CD4-positive, alpha-beta T cell (primary cell): ENCODE results near the gene IFI27L2. TPM values are rescaled to one million over a fixed set of nuclear protein-coding genes. Genes with fewer than 3 reads are reported as not detected.

Experiments
- ATAC-seq: fragments of 200-7000 bp; cut with Tn5 transposase; one replicate; pipeline ENCODE4 v1.10.0; 2022; ENCODE audit warnings: mild to moderate bottlenecking; ENCODE audit not compliant: poor library complexity
- CTCF ChIA-PET: fragments of 350-600 bp; sonication (Branson Sonifier 250); formaldehyde crosslinking; loops from one replicate; lab custom pipeline; 2021; ENCODE audit warnings: antibody characterized with exemption, inconsistent platforms; lab: Charles Lee
- POLR2A ChIA-PET: fragments of 350-600 bp; sonication (Branson Sonifier 250); formaldehyde crosslinking; loops from one replicate; lab custom pipeline; 2021; ENCODE audit warnings: antibody characterized with exemption, inconsistent platforms; lab: Charles Lee
- DNase-seq, 14 experiments: peaks; one replicate each; pipeline ENCODE4 v3.0.0-alpha.2; 2013 to 2020; ENCODE audit warnings: mixed read lengths in 2 of 14
- H3K27ac ChIP-seq, 2 donors: one replicate each; pipeline versions ENCODE4 v1.5.1 to v1.7.0; 2013; ENCODE audit warnings: low read length in 2 of 2, low read depth in 1 of 2, mild to moderate bottlenecking in 1 of 2
- H3K27me3 ChIP-seq, 2 experiments: 1 replicate in 1 of 2; 2 replicates in 1 of 2; pipeline versions ENCODE4 v1.6.1 to v1.7.0; 2013; ENCODE audit warnings: low read length in 2 of 2, control low read depth in 1 of 2, mild to moderate bottlenecking in 1 of 2, moderate library complexity in 1 of 2; ENCODE audit not compliant: insufficient read depth in 2 of 2, control insufficient read depth in 1 of 2
- H3K36me3 ChIP-seq: one replicate; pipeline ENCODE4 v1.6.1; 2013; ENCODE audit warnings: low read length, control low read depth; ENCODE audit not compliant: insufficient read depth
- H3K4me1 ChIP-seq: one replicate; pipeline ENCODE4 v1.6.1; 2013; ENCODE audit warnings: low read length, control low read depth; ENCODE audit not compliant: insufficient read depth
- H3K4me3 ChIP-seq: one replicate; pipeline ENCODE4 v1.5.1; 2013; ENCODE audit warnings: mild to moderate bottlenecking, low read length, moderate library complexity
- H3K9me3 ChIP-seq, 2 experiments: 1 replicate in 1 of 2; 2 replicates in 1 of 2; pipeline versions ENCODE4 v1.6.1 to v1.7.0; 2013; ENCODE audit warnings: low read length in 2 of 2, mild to moderate bottlenecking in 2 of 2, control low read depth in 1 of 2, moderate library complexity in 1 of 2; ENCODE audit not compliant: control insufficient read depth in 1 of 2, insufficient read depth in 1 of 2
- H3K27ac Mint-ChIP-seq: one replicate; pipeline ENCODE4 v1.8.0; 2020; ENCODE audit warnings: mixed read lengths
- H3K27me3 Mint-ChIP-seq: one replicate; pipeline ENCODE4 v1.8.0; 2021; ENCODE audit warnings: mixed read lengths
- H3K36me3 Mint-ChIP-seq: one replicate; pipeline ENCODE4 v1.8.0; 2021; ENCODE audit warnings: low read depth, mixed read lengths
- H3K4me1 Mint-ChIP-seq: one replicate; pipeline ENCODE4 v1.8.0; 2021; ENCODE audit warnings: low read depth, mixed read lengths
- H3K4me3 Mint-ChIP-seq: one replicate; pipeline ENCODE4 v1.8.0; 2020; ENCODE audit warnings: mild to moderate bottlenecking, mixed read lengths
- H3K9me3 Mint-ChIP-seq: one replicate; pipeline ENCODE4 v1.8.0; 2020; ENCODE audit warnings: mixed read lengths
- intact Hi-C, 2 experiments: fragments of 100-400 bp; cut with DNase I in 1 of 2; cut with micrococcal nuclease in 1 of 2; formaldehyde crosslinking; loops; one replicate each; pipeline versions ENCODE4 v1.15.1 to v1.9.0; 2023 to 2025; cut with DNase I, micrococcal nuclease
- total RNA-seq, 174 experiments: library from RNA in 2 of 174; stranded (reverse) in 2 of 174; gene quantifications; one replicate each; pipeline ENCODE4 v1.2.3 and lab custom pipeline; 2021 to 2026
- TF ChIP-seq, protein P1 (sequence below): fragments of 200-600 bp; IDR thresholded peaks from one replicate; pipeline ENCODE4 v1.8.0; 2022; ENCODE audit warnings: antibody characterized with exemption, mild to moderate bottlenecking

IFI27L2 gene
- total RNA-seq, 2 experiments from 2014 or later = 21.5 to 22.2 TPM

DNA sequence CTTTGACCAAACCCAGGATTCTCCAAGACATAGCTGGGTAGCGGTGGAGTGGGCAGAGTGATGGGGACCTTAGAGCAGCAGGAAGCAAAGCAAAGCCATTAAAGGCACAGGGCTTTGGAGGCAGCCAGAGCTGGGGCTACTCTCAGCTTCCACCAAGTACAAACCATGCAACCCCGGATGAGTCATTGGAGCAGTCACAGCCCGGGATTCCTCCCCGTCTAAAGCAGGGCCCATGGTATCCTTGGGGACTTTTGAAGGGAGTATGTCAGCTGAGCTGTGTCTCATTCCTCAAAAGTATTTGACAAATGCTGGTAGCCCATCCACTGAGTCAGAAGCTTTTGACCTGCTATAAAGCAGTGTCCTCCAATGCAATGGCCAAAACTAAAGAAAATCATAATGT is 28.6 kb downstream of the IFI27L2 start:
- H3K27me3 ChIP-seq = no peaks in the 10 kb centered on the region
- ChIA-PET POLR2A (no interaction called here), CTCF (no interaction called here)
- Mint-ChIP-seq H3K36me3 (no peaks in the 10 kb centered on the region), H3K27ac (no peak overlapping the region), H3K4me1 (no peaks in the 10 kb centered on the region), H3K4me3 (no peak overlapping the region), H3K9me3 (no peaks in the 10 kb centered on the region), H3K27me3 (no peaks in the 10 kb centered on the region)
- H3K4me1 ChIP-seq = no peaks in the 10 kb centered on the region
- ATAC-seq (no peak), DNase-seq (no peak)
- TF ChIP-seq, protein P1, sequence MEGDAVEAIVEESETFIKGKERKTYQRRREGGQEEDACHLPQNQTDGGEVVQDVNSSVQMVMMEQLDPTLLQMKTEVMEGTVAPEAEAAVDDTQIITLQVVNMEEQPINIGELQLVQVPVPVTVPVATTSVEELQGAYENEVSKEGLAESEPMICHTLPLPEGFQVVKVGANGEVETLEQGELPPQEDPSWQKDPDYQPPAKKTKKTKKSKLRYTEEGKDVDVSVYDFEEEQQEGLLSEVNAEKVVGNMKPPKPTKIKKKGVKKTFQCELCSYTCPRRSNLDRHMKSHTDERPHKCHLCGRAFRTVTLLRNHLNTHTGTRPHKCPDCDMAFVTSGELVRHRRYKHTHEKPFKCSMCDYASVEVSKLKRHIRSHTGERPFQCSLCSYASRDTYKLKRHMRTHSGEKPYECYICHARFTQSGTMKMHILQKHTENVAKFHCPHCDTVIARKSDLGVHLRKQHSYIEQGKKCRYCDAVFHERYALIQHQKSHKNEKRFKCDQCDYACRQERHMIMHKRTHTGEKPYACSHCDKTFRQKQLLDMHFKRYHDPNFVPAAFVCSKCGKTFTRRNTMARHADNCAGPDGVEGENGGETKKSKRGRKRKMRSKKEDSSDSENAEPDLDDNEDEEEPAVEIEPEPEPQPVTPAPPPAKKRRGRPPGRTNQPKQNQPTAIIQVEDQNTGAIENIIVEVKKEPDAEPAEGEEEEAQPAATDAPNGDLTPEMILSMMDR = no peak
- H3K36me3 ChIP-seq = no peaks in the 10 kb centered on the region
- intact Hi-C loops = no loop called here
- H3K4me3 ChIP-seq = no peak overlapping the region
- no peak overlapping the region for H3K27ac ChIP-seq
- no peaks in the 10 kb centered on the region for H3K9me3 ChIP-seq

DNA sequence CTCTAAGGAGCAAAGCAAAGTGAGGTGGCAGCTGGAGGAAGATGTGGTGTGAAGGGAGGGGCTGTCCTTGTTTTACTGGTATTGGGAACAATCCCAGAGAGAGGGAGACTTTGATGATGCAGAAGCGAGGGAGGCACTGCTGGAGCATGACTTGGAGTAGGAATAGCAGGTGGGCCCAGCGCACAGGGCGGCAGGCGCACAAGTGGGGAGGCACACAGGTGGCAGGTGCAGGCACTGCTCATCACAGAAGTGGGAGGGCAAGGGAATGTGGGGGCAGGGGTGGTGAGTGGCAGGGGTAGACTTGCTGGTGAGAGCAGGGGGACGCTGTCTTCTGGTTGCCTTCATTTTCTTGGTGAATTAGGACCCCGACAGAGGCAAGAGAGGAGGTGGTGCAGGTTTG is 30.4 kb downstream of the IFI27L2 start:
- no peak overlapping the region for H3K27ac ChIP-seq
- H3K36me3 ChIP-seq = no peaks in the 10 kb centered on the region
- CTCF ChIA-PET = no interaction called here
- ATAC-seq (no peak), DNase-seq (no peak)
- TF ChIP-seq, protein P1 = no peak
- H3K9me3 ChIP-seq = no peaks in the 10 kb centered on the region
- Mint-ChIP-seq H3K36me3 (no peaks in the 10 kb centered on the region), H3K27ac (no peak overlapping the region), H3K9me3 (no peaks in the 10 kb centered on the region), H3K27me3 (no peaks in the 10 kb centered on the region), H3K4me3 (no peak overlapping the region), H3K4me1 (no peaks in the 10 kb centered on the region)
- no peak overlapping the region for H3K4me3 ChIP-seq
- no peaks in the 10 kb centered on the region for H3K4me1 ChIP-seq
- intact Hi-C loops = no loop called here
- no peaks in the 10 kb centered on the region for H3K27me3 ChIP-seq
- POLR2A ChIA-PET = no interaction called here

- H3K27me3 ChIP-seq = no peaks in the 10 kb centered on the region
- intact Hi-C loops = no loop called here
- H3K27ac ChIP-seq = no peak overlapping the region
- Mint-ChIP-seq H3K4me3 (no peak overlapping the region), H3K4me1 (no peaks in the 10 kb centered on the region), H3K36me3 (no peaks in the 10 kb centered on the region), H3K27ac (no peak overlapping the region), H3K9me3 (no peaks in the 10 kb centered on the region), H3K27me3 (no peaks in the 10 kb centered on the region)
- TF ChIP-seq, protein P1 = no peak
- H3K4me3 ChIP-seq = no peak overlapping the region
- POLR2A ChIA-PET = no interaction called here
- CTCF ChIA-PET = no interaction called here
- ATAC-seq = no peak
- no peaks in the 10 kb centered on the region for H3K4me1 ChIP-seq
- H3K36me3 ChIP-seq = no peaks in the 10 kb centered on the region
- H3K9me3 ChIP-seq = no peaks in the 10 kb centered on the region
- no peak for DNase-seq
These were observed 30.9 kb downstream of the IFI27L2 start for GRCh38 chr14:94098326-94098992.
